Breast epithelium (tissue), 4 donors: ENCODE measurements around the gene MDN1. TPM values are rescaled to one million over a fixed set of nuclear protein-coding genes. Genes with fewer than 3 reads are reported as not detected.
A peak's percentile ranks its signal among the peaks of the same experiment; 100 is the strongest.
"Not testable (repeated sequence)": the region's sequence is repeated elsewhere in the genome, so short reads cannot be mapped to it uniquely, and the experiment has no call there.

Source experiments
- DNase-seq, 2 donors: peaks; one replicate each; pipeline ENCODE4 v3.0.0-alpha.2; 2019; ENCODE audit warnings: low spot score in 2 of 2
- H3K27ac ChIP-seq, 2 donors: fragments of 200-600 bp; sonication (generic) in 1 of 2; one replicate each; pipeline ENCODE4 v1.5.1; 2016 to 2019; ENCODE audit warnings: mild to moderate bottlenecking in 1 of 2
- H3K27me3 ChIP-seq, 2 donors: fragments of 200-600 bp; sonication (generic) in 1 of 2; one replicate each; pipeline versions ENCODE4 v1.5.1 to v1.6.0; 2017 to 2019; ENCODE audit warnings: control low read depth in 1 of 2, mild to moderate bottlenecking in 1 of 2
- H3K36me3 ChIP-seq: fragments of 200-600 bp; one replicate; pipeline ENCODE4 v1.5.1; 2019
- H3K4me1 ChIP-seq, 2 donors: fragments of 200-600 bp; sonication (generic); one replicate each; pipeline ENCODE4 v1.5.1; 2016 to 2019; ENCODE audit warnings: control low read depth in 1 of 2
- H3K4me3 ChIP-seq, 3 donors: fragments of 200-600 bp; sonication (generic); 1 replicate in 2 of 3; 2 replicates in 1 of 3; pipeline ENCODE4 v1.5.1; 2016 to 2019; ENCODE audit warnings: mild to moderate bottlenecking in 3 of 3, moderate library complexity in 2 of 3
- H3K9me3 ChIP-seq, 2 donors: fragments of 200-600 bp; sonication (generic) in 1 of 2; one replicate each; pipeline ENCODE4 v1.5.1; 2016 to 2019; ENCODE audit warnings: control low read depth in 1 of 2
- CTCF ChIP-seq, 3 donors: fragments of 450-650 bp; IDR thresholded peaks; one replicate each; pipeline ENCODE4 v1.5.1; 2016 to 2017; ENCODE audit warnings: antibody characterized with exemption in 3 of 3, mild to moderate bottlenecking in 3 of 3, moderate library complexity in 3 of 3
- POLR2A ChIP-seq: fragments of 450-650 bp; IDR thresholded peaks from one replicate; pipeline ENCODE4 v1.6.1; 2016; ENCODE audit warnings: antibody characterized with exemption, mild to moderate bottlenecking, moderate library complexity
- POLR2AphosphoS5 ChIP-seq, 3 donors: sonication (generic); formaldehyde crosslinking; IDR thresholded peaks; one replicate each; pipeline ENCODE4 v1.6.1; 2017; ENCODE audit warnings: antibody characterized with exemption in 3 of 3
- intact Hi-C: fragments of 100-400 bp; cut with DNase I; formaldehyde crosslinking; loops from one replicate; pipeline ENCODE4 v1.15.1; 2023; ENCODE audit warnings: low total_unique reads
- total RNA-seq, 3 donors: library from RNA; depleted of rRNA; stranded (reverse); fragments of >200 nt; gene quantifications; one replicate each; pipeline ENCODE4 v1.1.0, GENCODE V29; 2016

The MDN1 gene
- total RNA-seq, 3 donors from 2014 or later = 24.6 to 38.8 (median 38.0) TPM

DNA sequence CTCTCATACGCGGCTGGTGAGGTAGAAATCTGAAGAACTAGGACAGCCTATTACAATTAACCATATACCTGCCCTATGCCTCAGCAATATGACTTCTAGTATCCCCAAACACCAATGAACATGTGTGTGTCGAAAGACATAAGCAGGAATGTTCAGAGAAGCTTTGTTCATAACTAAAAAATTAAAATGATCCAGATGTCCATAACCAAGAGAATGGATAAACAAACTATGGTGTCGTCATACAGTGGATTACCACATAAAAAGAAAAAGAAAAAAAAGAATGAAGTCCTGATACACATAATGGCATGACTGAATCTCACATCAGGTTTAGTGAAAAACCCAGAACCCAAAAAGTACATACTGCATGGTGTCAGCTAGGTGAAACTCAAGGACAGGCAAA lies 73.9 kb downstream of the MDN1 start:
- Histone ChIP-seq H3K27ac (peak overlapping the region in 1 of 2 donors; percentile 20), H3K9me3 (no peaks in the 10 kb centered on the region), H3K4me1 (no peaks in the 10 kb centered on the region), H3K36me3 (peaks cover 7% of the 10 kb centered on the region), H3K27me3 (no peaks in the 10 kb centered on the region), H3K4me3 (no peak overlapping the region)
- intact Hi-C loops = no loop called here
- TF ChIP-seq CTCF (IDR thresholded peaks at IDR 0.05) (no peak), POLR2A (no peak), POLR2AphosphoS5 (IDR thresholded peaks at IDR 0.05) (no peak)
- no peak for DNase-seq

- peaks cover 7% of the 10 kb centered on the region for H3K36me3 ChIP-seq
Observed at GRCh38 chr6:89745096-89745495, 74.5 kb downstream of the MDN1 start.

DNA sequence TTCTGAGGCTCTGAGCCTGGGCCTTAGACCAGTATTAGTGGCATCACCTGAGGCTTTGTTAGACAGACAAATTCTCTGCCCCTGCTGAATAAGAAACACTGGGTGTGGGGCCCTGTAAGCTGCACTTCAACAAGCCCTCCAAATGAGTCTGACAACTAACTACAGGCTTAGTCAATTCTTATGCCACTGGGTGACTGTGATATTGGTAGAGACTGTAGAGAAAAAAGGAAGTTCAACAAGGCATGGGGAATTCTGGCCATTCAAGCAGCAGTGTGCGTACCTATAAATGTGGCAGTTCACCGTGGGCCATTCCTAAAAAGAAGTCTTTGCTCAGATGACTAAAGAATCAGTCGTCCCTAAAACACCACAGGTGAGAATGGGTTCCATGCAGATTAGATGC lies 82.7 kb downstream of the MDN1 start:
- intact Hi-C loops = loop anchor here (5.0 kb wide), 1 partner anchor 865 kb away; no protein-coding TSS in a partner anchor
- no peak overlapping the region for H3K4me3 ChIP-seq
- H3K9me3 ChIP-seq = no peaks in the 10 kb centered on the region
- no peaks in the 10 kb centered on the region for H3K4me1 ChIP-seq
- no peak overlapping the region for H3K27ac ChIP-seq
- TF ChIP-seq POLR2A (no peak), CTCF (IDR thresholded peaks at IDR 0.05) (no peak), POLR2AphosphoS5 (IDR thresholded peaks at IDR 0.05) (no peak)
- no peak for DNase-seq
- no peaks in the 10 kb centered on the region for H3K27me3 ChIP-seq
- no peaks in the 10 kb centered on the region for H3K36me3 ChIP-seq

More at GRCh38 chr6:89745096-89745495, 74.5 kb downstream of the MDN1 start:
- H3K4me3 ChIP-seq = no peak overlapping the region
- intact Hi-C loops = no loop called here
- no peak overlapping the region for H3K27ac ChIP-seq
- no peaks in the 10 kb centered on the region for H3K9me3 ChIP-seq
- no peaks in the 10 kb centered on the region for H3K4me1 ChIP-seq
- DNase-seq = no peak
- TF ChIP-seq POLR2AphosphoS5 (IDR thresholded peaks at IDR 0.05) (no peak), POLR2A (no peak), CTCF (IDR thresholded peaks at IDR 0.05) (no peak)
- no peaks in the 10 kb centered on the region for H3K27me3 ChIP-seq

GRCh38 chr6:89734526-89734925 lies 85.1 kb downstream of the MDN1 start:
- H3K27me3 ChIP-seq = no peaks in the 10 kb centered on the region
- TF ChIP-seq POLR2A = no peak
- no peak for TF ChIP-seq CTCF (IDR thresholded peaks at IDR 0.05)
- no peak for TF ChIP-seq POLR2AphosphoS5 (IDR thresholded peaks at IDR 0.05)
- H3K36me3 ChIP-seq = no peaks in the 10 kb centered on the region

GRCh38 chr6:89731924-89732567 lies 87.5 kb downstream of the MDN1 start:
- H3K36me3 ChIP-seq = no peaks in the 10 kb centered on the region
- H3K9me3 ChIP-seq = no peaks in the 10 kb centered on the region
- no peak overlapping the region for H3K4me3 ChIP-seq
- no peaks in the 10 kb centered on the region for H3K27me3 ChIP-seq
- intact Hi-C loops = no loop called here
- no peak for TF ChIP-seq POLR2A
- TF ChIP-seq CTCF (IDR thresholded peaks at IDR 0.05) = no peak
- TF ChIP-seq POLR2AphosphoS5 (IDR thresholded peaks at IDR 0.05) = no peak
- no peak for DNase-seq
- no peak overlapping the region for H3K27ac ChIP-seq
- no peaks in the 10 kb centered on the region for H3K4me1 ChIP-seq

More at GRCh38 chr6:89734526-89734925, 85.1 kb downstream of the MDN1 start:
- H3K27ac ChIP-seq = no peak overlapping the region
- H3K4me1 ChIP-seq = no peaks in the 10 kb centered on the region
- no peak overlapping the region for H3K4me3 ChIP-seq
- no peak for DNase-seq
- intact Hi-C loops = no loop called here
- no peaks in the 10 kb centered on the region for H3K9me3 ChIP-seq

DNA sequence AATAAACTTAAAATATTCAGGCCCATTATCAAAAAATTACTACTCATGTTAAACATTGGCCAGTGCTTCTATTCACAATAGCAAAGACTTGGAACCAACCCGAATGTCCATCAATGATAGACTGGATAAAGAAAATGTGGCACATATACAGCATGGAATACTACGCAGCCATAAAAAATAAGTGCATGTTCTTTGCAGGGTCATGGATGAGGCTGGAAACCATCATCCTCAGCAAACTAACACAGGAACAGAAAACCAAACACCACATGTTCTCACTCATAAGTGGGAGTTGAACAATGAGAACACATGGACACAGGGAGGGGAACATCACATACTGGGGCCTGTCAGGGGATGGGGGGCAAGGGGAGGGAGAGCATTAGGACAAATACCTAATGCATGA lies 88.3 kb downstream of the MDN1 start:
- H3K36me3 ChIP-seq, H3K27ac ChIP-seq, H3K4me3 ChIP-seq, H3K9me3 ChIP-seq, DNase-seq, intact Hi-C loops, H3K27me3 ChIP-seq, H3K4me1 ChIP-seq: not testable (repeated sequence)
